ENCODE results near the gene IGFLR1. TPM values are rescaled to one million over a fixed set of nuclear protein-coding genes. Genes with fewer than 3 reads are reported as not detected.
A peak's percentile ranks its signal among the peaks of the same experiment; 100 is the strongest.

The IGFLR1 gene
- total RNA-seq, 1 donor from 2014 or later, result 3.8 TPM

DNA sequence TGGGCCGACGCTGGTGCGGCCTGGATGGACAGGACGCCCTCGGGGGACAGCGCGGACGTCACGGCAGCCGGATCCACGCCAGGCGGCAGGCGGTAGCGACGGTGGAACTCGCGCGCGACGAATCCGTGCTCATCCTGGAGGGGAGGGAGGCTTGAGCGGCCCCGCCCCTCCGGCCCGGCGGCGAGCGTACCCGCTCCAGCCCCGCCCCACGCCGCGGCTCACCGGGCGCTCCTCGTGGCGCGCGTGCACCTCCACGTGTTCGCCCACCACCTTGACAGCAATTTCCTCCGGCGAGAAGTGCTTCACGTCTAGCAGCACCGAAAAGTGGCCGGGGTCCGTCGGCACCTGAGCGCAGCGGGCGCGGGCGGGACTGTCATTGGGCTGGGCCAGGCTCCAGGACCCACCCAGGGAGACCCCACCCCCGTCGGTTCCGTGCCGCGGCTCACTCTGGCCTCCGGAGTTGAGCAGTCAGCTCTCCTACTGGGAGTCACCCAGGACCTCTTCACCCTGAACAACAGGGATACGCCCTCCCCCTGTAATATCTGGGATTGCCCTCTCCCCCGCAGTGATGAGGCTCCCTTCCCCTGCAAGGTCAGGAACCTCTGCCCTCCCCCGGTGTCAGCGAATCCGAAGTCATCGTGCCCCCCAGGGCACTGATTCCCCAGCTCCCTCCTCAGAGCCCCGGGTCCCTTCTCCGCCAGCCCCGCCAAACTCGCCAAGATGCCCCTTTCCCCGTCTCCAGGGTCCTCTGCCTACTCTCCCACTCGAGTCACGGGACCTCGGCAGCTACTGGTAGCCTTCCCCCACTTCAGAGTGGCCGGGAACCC, 13.5 kb upstream of the IGFLR1 start:
- Mint-ChIP-seq H3K27me3 (peaks cover 14% of the 10 kb centered on the region), H3K27ac (peak overlapping the region; percentile 66), H3K36me3 (peaks cover 4% of the 10 kb centered on the region), H3K9me3 (no peaks in the 10 kb centered on the region), H3K4me1 (ENCODE audit: unreplicated experiment) (peaks cover 9% of the 10 kb centered on the region), H3K4me3 (peak overlapping the region; percentile 77)
- DNase-seq (ENCODE audit: extremely low spot score, unreplicated experiment), result no peak
- TF ChIP-seq, protein P1, sequence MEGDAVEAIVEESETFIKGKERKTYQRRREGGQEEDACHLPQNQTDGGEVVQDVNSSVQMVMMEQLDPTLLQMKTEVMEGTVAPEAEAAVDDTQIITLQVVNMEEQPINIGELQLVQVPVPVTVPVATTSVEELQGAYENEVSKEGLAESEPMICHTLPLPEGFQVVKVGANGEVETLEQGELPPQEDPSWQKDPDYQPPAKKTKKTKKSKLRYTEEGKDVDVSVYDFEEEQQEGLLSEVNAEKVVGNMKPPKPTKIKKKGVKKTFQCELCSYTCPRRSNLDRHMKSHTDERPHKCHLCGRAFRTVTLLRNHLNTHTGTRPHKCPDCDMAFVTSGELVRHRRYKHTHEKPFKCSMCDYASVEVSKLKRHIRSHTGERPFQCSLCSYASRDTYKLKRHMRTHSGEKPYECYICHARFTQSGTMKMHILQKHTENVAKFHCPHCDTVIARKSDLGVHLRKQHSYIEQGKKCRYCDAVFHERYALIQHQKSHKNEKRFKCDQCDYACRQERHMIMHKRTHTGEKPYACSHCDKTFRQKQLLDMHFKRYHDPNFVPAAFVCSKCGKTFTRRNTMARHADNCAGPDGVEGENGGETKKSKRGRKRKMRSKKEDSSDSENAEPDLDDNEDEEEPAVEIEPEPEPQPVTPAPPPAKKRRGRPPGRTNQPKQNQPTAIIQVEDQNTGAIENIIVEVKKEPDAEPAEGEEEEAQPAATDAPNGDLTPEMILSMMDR (conservative IDR thresholded peaks at IDR 0.05), result no peak

DNA sequence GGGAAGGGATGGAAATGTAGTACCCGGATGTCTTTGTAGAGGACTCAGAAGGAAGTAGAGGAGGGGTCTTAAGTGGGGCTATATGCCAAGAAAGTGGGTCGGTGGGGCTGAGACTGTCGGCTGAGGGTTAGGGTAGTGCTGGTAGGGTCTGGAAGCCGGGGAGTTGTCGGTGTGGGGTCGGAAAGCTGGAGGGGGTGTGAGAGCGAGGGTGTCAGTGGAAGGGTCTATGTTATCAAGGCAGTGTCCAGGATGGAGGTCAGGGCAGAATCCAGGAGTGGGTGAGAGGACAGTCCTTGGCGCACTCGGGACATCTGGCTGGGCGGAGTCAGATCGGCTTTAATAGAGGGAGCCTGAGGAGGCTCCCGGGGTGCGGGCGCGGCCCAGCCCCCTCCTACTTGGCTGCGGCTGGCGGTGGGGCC, 12.9 kb upstream of the IGFLR1 start:
- TF ChIP-seq, protein P1 (conservative IDR thresholded peaks at IDR 0.05), result no peak
- no peak for DNase-seq (ENCODE audit: extremely low spot score, unreplicated experiment)
- Mint-ChIP-seq H3K9me3 (no peaks in the 10 kb centered on the region), H3K4me3 (peak overlapping the region; percentile 65), H3K27me3 (peaks cover 14% of the 10 kb centered on the region), H3K36me3 (peaks cover 4% of the 10 kb centered on the region), H3K4me1 (ENCODE audit: unreplicated experiment) (peaks cover 9% of the 10 kb centered on the region), H3K27ac (peak overlapping the region; percentile 62)

DNA sequence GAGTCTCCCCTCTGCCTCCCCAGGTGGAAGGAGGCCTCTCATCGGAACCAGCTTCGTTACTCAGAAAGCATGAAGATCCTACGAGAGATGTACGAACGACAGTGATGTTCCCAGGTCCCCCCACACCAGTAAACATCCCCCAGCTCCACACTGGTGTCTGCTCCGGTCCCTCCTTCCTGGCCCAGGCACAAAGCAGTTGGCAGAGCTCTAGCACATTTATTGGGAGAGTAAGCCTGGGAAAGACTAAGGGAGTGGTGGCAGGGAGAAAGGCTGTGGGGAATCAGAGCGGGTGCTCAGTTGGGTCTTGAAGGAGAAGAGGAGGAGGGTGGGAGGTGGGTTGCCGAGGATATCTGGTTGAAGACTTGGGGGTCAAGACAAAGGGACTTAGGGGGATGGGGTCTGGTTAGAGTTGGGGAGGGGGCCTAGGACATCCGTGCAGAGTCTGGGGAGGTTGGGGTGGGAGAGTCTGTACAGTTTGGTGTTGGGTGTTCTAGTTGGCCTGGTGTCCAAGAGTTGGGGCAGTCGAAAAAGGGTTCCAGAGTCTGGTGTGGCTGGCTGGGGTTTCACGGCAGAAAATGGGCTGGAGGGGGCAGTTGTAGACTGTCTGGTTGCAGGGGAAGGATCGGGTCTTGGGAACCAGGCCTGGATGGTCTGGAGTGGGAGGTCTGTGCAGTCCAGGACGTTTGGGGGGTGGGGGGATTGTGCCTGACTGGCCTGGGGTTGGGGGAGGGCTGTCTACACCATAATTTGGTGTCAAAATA, 12.3 kb upstream of the IGFLR1 start:
- H3K27me3 Mint-ChIP-seq, result peaks cover 14% of the 10 kb centered on the region
- no peaks in the 10 kb centered on the region for H3K9me3 Mint-ChIP-seq
- peak overlapping the region; percentile 62 for H3K27ac Mint-ChIP-seq

DNA sequence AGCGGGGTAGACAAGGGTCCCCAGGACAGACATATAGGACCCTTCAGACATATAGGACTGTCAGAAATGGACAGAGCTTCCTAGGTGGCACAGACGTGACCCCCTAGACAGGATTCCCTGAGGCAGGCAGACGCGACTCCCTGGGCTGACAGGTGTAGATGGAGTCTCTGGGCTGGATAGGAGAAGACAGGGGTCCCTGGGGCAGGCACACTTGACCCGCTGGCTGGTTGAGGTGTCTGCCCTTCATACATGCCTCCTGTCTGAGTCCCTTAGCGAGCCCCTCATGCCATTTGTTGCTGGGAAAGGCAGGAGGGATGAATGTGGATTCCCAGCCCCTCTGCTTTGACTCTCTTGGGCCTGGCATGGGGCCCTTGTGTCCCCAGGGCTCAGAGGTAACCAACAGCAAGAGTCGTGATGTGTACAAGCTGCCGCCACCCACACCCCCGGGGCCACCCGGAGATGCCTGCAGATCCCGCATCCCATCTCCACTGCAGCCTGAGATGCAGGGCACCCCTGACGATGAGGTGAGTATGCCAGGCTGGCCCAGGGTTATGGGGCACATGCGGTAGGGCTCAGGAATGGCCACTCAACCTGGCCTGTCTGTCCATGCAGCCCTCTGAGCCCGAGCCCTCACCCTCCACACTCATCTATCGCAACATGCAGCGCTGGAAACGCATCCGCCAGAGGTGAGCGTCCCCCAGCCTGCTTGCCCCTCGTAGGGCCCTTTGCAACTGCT, 11.6 kb upstream of the IGFLR1 start:
- Mint-ChIP-seq H3K4me3 (no peak overlapping the region), H3K9me3 (no peaks in the 10 kb centered on the region), H3K27me3 (peaks cover 14% of the 10 kb centered on the region), H3K4me1 (ENCODE audit: unreplicated experiment) (peaks cover 13% of the 10 kb centered on the region), H3K36me3 (peaks cover 4% of the 10 kb centered on the region), H3K27ac (no peak overlapping the region)
- TF ChIP-seq, protein P1 (conservative IDR thresholded peaks at IDR 0.05), result no peak
- DNase-seq (ENCODE audit: extremely low spot score, unreplicated experiment), result no peak

More for the DNA sequence above, 12.3 kb upstream of the IGFLR1 start:
- peaks cover 9% of the 10 kb centered on the region for H3K4me1 Mint-ChIP-seq (ENCODE audit: unreplicated experiment)
- H3K36me3 Mint-ChIP-seq, result peaks cover 4% of the 10 kb centered on the region
- H3K4me3 Mint-ChIP-seq, result peak overlapping the region; percentile 65
- TF ChIP-seq, protein P1 (conservative IDR thresholded peaks at IDR 0.05), result no peak
- DNase-seq (ENCODE audit: extremely low spot score, unreplicated experiment), result no peak

DNA sequence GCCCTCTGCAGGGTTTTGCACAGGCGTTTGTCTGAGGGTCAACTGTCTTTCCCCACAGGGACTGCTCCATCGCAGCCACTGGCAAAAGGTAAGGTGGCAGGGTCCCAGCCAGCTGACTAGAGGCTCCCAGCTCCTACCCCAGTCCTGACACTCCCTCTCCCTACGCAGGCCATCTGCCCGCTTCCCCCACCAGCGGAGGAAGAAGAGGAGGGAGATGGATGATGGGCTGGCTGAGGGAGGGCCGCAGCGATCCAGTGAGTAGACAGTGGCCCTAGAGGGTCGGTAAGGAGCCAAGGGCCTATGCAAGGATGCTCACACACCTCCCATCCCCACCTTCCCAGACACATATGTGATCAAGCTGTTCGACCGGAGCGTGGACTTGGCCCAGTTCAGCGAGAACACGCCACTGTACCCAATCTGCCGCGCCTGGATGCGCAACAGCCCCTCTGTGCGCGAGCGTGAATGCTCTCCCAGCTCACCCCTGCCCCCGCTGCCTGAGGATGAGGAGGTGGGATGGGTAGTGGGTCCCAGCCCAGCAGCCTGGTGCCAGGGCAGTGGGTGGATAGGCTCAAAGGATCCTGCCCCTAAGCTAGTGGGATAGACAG, 10.6 kb upstream of the IGFLR1 start:
- DNase-seq (ENCODE audit: extremely low spot score, unreplicated experiment), result no peak
- peaks cover 18% of the 10 kb centered on the region for H3K4me1 Mint-ChIP-seq (ENCODE audit: unreplicated experiment)

More for the DNA sequence above, 10.6 kb upstream of the IGFLR1 start:
- Mint-ChIP-seq H3K4me3 (no peak overlapping the region), H3K27me3 (peaks cover 13% of the 10 kb centered on the region), H3K9me3 (no peaks in the 10 kb centered on the region), H3K27ac (no peak overlapping the region), H3K36me3 (peaks cover 2% of the 10 kb centered on the region)
- TF ChIP-seq, protein P1 (conservative IDR thresholded peaks at IDR 0.05), result no peak

All from type B pancreatic cell (in vitro differentiated cells).